SK-N-SH (cell line): ENCODE results near the gene IGSF11. TPM values are rescaled to one million over a fixed set of nuclear protein-coding genes. Genes with fewer than 3 reads are reported as not detected.

Experiments used
- CTCF ChIA-PET: fragments of 300-600, 350-600 bp; formaldehyde crosslinking; extraction: SDS; loops from one replicate; lab custom pipeline; 2021; lab: Yijun Ruan, JAX
- POLR2A ChIA-PET: fragments of 350-600 bp; sonication (Branson Sonifier 250); formaldehyde crosslinking; extraction: SDS; loops from one replicate; lab custom pipeline; 2020; ENCODE audit warnings: antibody characterized with exemption, inconsistent platforms; lab: Yijun Ruan, JAX
- DNase-seq: peaks from one replicate; pipeline ENCODE4 v3.0.0; 2012
- H2AFZ ChIP-seq: fragments of 200-600 bp; sonication (generic); 2 replicates; pipeline ENCODE4 v1.8.1; 2016; ENCODE audit warnings: antibody characterized with exemption, mild to moderate bottlenecking, low read depth
- H3F3A ChIP-seq: fragments of 200-600 bp; sonication (generic); replicated peaks from 2 replicates; pipeline ENCODE3; 2016; ENCODE audit warnings: antibody characterized with exemption, mild to moderate bottlenecking; ENCODE audit not compliant: insufficient read depth
- H3K27ac ChIP-seq, 2 experiments: fragments of 200-500 bp in 1 of 2; fragments of 200-600 bp in 1 of 2; sonication (Bioruptor generic) in 1 of 2; sonication (generic), shearing (Covaris generic) in 1 of 2; 2 replicates each; pipeline versions ENCODE4 v1.5.1 to v1.6.1; 2014 to 2016; ENCODE audit warnings: low read depth in 2 of 2, inconsistent platforms in 1 of 2, low read length in 1 of 2, mild to moderate bottlenecking in 1 of 2, mixed read lengths in 1 of 2
- H3K27me3 ChIP-seq: fragments of 200-600 bp; sonication (generic), shearing (Covaris generic); 2 replicates; pipeline ENCODE4 v1.6.1; 2016; ENCODE audit warnings: mixed run types; ENCODE audit not compliant: insufficient read depth
- H3K36me3 ChIP-seq, 2 experiments: fragments of 200-500 bp in 1 of 2; fragments of 200-600 bp in 1 of 2; sonication (Bioruptor generic) in 1 of 2; sonication (generic) in 1 of 2; replicated peaks in 1 of 2; 2 replicates each; pipeline versions ENCODE3 to v1.5.1; 2014 to 2016; ENCODE audit warnings: low read length in 1 of 2, mild to moderate bottlenecking in 1 of 2; ENCODE audit not compliant: insufficient read depth in 2 of 2, control insufficient read depth in 1 of 2
- H3K4me1 ChIP-seq, 2 experiments: fragments of 200-500 bp in 1 of 2; fragments of 200-600 bp in 1 of 2; sonication (Bioruptor generic) in 1 of 2; sonication (generic), shearing (Covaris generic) in 1 of 2; 2 replicates each; pipeline versions ENCODE4 v1.5.1 to v1.6.1; 2014 to 2016; ENCODE audit warnings: low read depth in 1 of 2, low read length in 1 of 2, mixed run types in 1 of 2; ENCODE audit not compliant: insufficient read depth in 2 of 2, control insufficient read depth in 1 of 2
- H3K4me2 ChIP-seq: fragments of 200-600 bp; sonication (generic), shearing (Covaris generic); 2 replicates; pipeline ENCODE4 v1.6.1; 2017; ENCODE audit warnings: mixed run types
- H3K4me3 ChIP-seq, 2 experiments: fragments of 200-500 bp in 1 of 2; fragments of 200-600 bp in 1 of 2; sonication (Bioruptor generic) in 1 of 2; sonication (generic), shearing (Covaris generic) in 1 of 2; 2 replicates each; pipeline versions ENCODE4 v1.5.1 to v1.8.1; 2014 to 2016; ENCODE audit warnings: low read depth in 2 of 2, inconsistent platforms in 1 of 2, low read length in 1 of 2, mild to moderate bottlenecking in 1 of 2, mixed read lengths in 1 of 2, moderate library complexity in 1 of 2
- H3K79me2 ChIP-seq: fragments of 200-600 bp; sonication (generic); 2 replicates; pipeline ENCODE4 v1.8.1; 2017; ENCODE audit warnings: mild to moderate bottlenecking; ENCODE audit not compliant: insufficient read depth
- H3K9ac ChIP-seq: fragments of 200-600 bp; sonication (generic); 2 replicates; pipeline ENCODE4 v1.6.1; 2017; ENCODE audit warnings: mixed run types
- H3K9me2 ChIP-seq: fragments of 200-600 bp; sonication (generic); 2 replicates; pipeline ENCODE4 v1.6.1; 2017; ENCODE audit warnings: mixed run types
- H3K9me3 ChIP-seq: fragments of 200-600 bp; sonication (generic); 2 replicates; pipeline ENCODE4 v1.6.1; 2017; ENCODE audit warnings: mixed run types, mild to moderate bottlenecking, moderate library complexity
- H4K20me1 ChIP-seq: fragments of 200-600 bp; sonication (generic); 2 replicates; pipeline ENCODE4 v1.6.1; 2017; ENCODE audit warnings: mild to moderate bottlenecking, mixed run types; ENCODE audit not compliant: insufficient read depth
- CHD2 ChIP-seq: fragments of 150-350 bp; IDR thresholded peaks from 2 replicates; pipeline ENCODE4 v1.6.1; 2018; ENCODE audit warnings: low read length; ENCODE audit not compliant: partially characterized antibody
- EP300 ChIP-seq, 2 experiments: IDR thresholded peaks; 2 replicates each; pipeline versions ENCODE4 v1.4.0 to v1.6.1; 2012; ENCODE audit warnings: borderline replicate concordance in 1 of 2, low read depth in 1 of 2, low read length in 1 of 2
- FOXJ3 ChIP-seq: sonication (generic); formaldehyde crosslinking; IDR thresholded peaks from 2 replicates; pipeline ENCODE4 v1.5.1; 2020; ENCODE audit warnings: mild to moderate bottlenecking, missing genetic modification reagents
- FOXM1 ChIP-seq: IDR thresholded peaks from 2 replicates; pipeline ENCODE4 v1.4.0; 2012; ENCODE audit warnings: low read depth, mild to moderate bottlenecking
- GABPA ChIP-seq: IDR thresholded peaks from 2 replicates; pipeline ENCODE4 v1.4.0; 2012; ENCODE audit warnings: low read depth, mild to moderate bottlenecking
- GATA2 ChIP-seq: sonication (generic); formaldehyde crosslinking; IDR thresholded peaks from 2 replicates; pipeline ENCODE4 v1.5.0; 2020; ENCODE audit warnings: mild to moderate bottlenecking, missing genetic modification reagents
- MXI1 ChIP-seq: IDR thresholded peaks from 2 replicates; pipeline ENCODE4 v1.6.1; 2012; ENCODE audit warnings: mild to moderate bottlenecking, low read depth, low read length, improper control_type of control experiment
- NFIC ChIP-seq: IDR thresholded peaks from 2 replicates; pipeline ENCODE4 v1.4.0; 2012; ENCODE audit warnings: borderline replicate concordance
- NRF1 ChIP-seq: IDR thresholded peaks from 2 replicates; pipeline ENCODE4 v1.6.1; 2012; ENCODE audit warnings: low read depth, mild to moderate bottlenecking, low read length
- POLR2AphosphoS5 ChIP-seq: IDR thresholded peaks from 2 replicates; pipeline ENCODE4 v1.6.1; 2012; ENCODE audit warnings: low read depth, low read length
- RFX5 ChIP-seq: IDR thresholded peaks from 2 replicates; pipeline ENCODE4 v1.6.1; 2012; ENCODE audit warnings: mild to moderate bottlenecking, improper control_type of control experiment, low read length
- SIN3A ChIP-seq: IDR thresholded peaks from 2 replicates; pipeline ENCODE4 v1.6.1; 2012; ENCODE audit warnings: low read depth, mild to moderate bottlenecking, low read length, moderate library complexity, borderline replicate concordance
- TCF12 ChIP-seq: IDR thresholded peaks from 2 replicates; pipeline ENCODE4 v1.4.0; 2012
- WGBS: methylation state at CpG from one replicate; pipeline ENCODE4 v1.1.6; 2017; ENCODE audit warnings: low lambda C conversion rate; 5-methylcytosine and 5-hydroxymethylcytosine counted together
- polyA plus RNA-seq, 3 experiments: library from polyadenylated mRNA; depleted of rRNA; stranded (reverse); fragments of >200 nt; gene quantifications; 2 replicates each; pipeline ENCODE4 v1.2.3, GENCODE V29; 2012
- TF ChIP-seq, protein P1 (sequence below): IDR thresholded peaks from 2 replicates; pipeline ENCODE4; 2012
- TF ChIP-seq, protein P2 (sequence below): IDR thresholded peaks from 2 replicates; pipeline ENCODE4 v1.4.0; 2012; ENCODE audit warnings: low read depth, borderline replicate concordance
- TF ChIP-seq, protein P3 (sequence below): fragments of 150-350 bp; IDR thresholded peaks from 2 replicates; pipeline ENCODE4 v1.6.1; 2017; ENCODE audit warnings: antibody characterized with exemption, low read length, low read depth, borderline replicate concordance
- TF ChIP-seq, protein P4 (sequence below): fragments of 200-600 bp; sonication (generic); IDR thresholded peaks from 2 replicates; pipeline ENCODE4 v1.6.1; 2017; ENCODE audit warnings: antibody characterized with exemption, mild to moderate bottlenecking, moderate library complexity
- TF ChIP-seq, protein P5 (sequence below): IDR thresholded peaks from 2 replicates; pipeline ENCODE4 v1.4.0; 2012; ENCODE audit warnings: low read depth
- TF ChIP-seq, protein P6 (sequence below): fragments of 150-350 bp; IDR thresholded peaks from 2 replicates; pipeline ENCODE4 v1.6.1; 2016; ENCODE audit warnings: mild to moderate bottlenecking, low read depth, low read length
- TF ChIP-seq, protein P7 (sequence below): IDR thresholded peaks from 2 replicates; pipeline ENCODE4 v1.4.0; 2012; ENCODE audit warnings: low read depth, borderline replicate concordance

IGSF11 gene
- polyA plus RNA-seq, 1 of the 3 experiments (the other 2 are of a cell fraction) = 0.07 TPM

DNA sequence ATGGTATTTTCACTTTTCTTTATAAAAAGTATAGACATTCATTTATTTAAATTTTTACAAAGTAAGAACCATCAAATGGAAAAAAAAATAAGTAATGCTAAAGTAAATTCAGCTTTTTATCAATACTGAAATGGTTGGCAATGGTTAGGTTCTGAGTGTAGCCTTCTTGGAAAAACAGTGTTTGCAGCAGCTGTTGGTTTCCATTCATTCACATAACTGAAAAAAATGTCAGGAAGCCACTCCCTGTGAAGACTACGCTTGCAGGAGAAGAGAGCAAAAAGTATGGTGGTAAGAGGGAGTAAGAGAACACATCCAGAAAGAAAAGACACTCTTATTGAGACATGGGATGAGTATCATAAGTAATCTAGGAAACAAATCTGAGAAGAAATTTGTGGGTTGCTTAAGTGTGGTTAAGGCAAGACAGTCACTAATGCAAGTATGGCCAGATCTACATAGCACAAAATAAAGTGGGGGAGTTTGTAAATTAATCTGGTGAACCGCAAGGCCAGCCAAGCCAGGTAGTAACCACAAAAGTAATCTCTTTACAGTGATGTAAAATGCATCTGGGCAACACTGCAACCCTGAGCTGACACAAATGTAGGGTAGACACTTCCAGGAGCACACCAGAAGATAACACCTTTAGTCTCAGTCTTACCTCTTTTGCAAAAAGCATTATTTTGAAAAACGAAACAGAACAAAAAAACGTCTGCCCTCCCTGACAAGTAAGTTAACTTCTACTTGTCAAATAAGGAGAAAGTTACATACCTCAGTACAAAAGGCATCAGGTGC, 133.7 kb downstream of the IGSF11 start:
- no peak overlapping the region for H2AFZ ChIP-seq
- H3K9me2 ChIP-seq = no peaks in the 10 kb centered on the region; the same call in 1 of the 2 replicates
- no peak for DNase-seq
- H3K4me1 ChIP-seq = no peaks in the 10 kb centered on the region
- H3K4me2 ChIP-seq = no peak overlapping the region
- 17% methylated on average over 4 of the region's 4 CpGs for WGBS
- ChIA-PET POLR2A (no interaction called here), CTCF (interaction anchor here (1.1 to 2.6 kb wide), 3 partner anchors 16 to 133 kb away, joined by 3 to 12 read pairs (median 5); partner anchors contain the start of gene IGSF11)
- H3K79me2 ChIP-seq = no peaks in the 10 kb centered on the region
- TF ChIP-seq TCF12 (no peak), GATA2 (CRISPR knock-in tag) (no peak), POLR2AphosphoS5 (no peak), NRF1 (no peak), GABPA (no peak)
- TF ChIP-seq, protein P1, sequence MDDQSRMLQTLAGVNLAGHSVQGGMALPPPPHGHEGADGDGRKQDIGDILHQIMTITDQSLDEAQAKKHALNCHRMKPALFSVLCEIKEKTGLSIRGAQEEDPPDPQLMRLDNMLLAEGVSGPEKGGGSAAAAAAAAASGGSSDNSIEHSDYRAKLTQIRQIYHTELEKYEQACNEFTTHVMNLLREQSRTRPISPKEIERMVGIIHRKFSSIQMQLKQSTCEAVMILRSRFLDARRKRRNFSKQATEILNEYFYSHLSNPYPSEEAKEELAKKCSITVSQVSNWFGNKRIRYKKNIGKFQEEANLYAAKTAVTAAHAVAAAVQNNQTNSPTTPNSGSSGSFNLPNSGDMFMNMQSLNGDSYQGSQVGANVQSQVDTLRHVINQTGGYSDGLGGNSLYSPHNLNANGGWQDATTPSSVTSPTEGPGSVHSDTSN = no peak
- TF ChIP-seq, protein P2, sequence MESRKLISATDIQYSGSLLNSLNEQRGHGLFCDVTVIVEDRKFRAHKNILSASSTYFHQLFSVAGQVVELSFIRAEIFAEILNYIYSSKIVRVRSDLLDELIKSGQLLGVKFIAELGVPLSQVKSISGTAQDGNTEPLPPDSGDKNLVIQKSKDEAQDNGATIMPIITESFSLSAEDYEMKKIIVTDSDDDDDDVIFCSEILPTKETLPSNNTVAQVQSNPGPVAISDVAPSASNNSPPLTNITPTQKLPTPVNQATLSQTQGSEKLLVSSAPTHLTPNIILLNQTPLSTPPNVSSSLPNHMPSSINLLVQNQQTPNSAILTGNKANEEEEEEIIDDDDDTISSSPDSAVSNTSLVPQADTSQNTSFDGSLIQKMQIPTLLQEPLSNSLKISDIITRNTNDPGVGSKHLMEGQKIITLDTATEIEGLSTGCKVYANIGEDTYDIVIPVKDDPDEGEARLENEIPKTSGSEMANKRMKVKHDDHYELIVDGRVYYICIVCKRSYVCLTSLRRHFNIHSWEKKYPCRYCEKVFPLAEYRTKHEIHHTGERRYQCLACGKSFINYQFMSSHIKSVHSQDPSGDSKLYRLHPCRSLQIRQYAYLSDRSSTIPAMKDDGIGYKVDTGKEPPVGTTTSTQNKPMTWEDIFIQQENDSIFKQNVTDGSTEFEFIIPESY = no peak
- TF ChIP-seq, protein P3, sequence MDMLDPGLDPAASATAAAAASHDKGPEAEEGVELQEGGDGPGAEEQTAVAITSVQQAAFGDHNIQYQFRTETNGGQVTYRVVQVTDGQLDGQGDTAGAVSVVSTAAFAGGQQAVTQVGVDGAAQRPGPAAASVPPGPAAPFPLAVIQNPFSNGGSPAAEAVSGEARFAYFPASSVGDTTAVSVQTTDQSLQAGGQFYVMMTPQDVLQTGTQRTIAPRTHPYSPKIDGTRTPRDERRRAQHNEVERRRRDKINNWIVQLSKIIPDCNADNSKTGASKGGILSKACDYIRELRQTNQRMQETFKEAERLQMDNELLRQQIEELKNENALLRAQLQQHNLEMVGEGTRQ = no peak
- H3K9me3 ChIP-seq = no peaks in the 10 kb centered on the region
- no peaks in the 10 kb centered on the region for H3K36me3 ChIP-seq
- no peaks in the 10 kb centered on the region for H4K20me1 ChIP-seq
- no peaks in the 10 kb centered on the region for H3K27me3 ChIP-seq
- no peaks in the 10 kb centered on the region for H3F3A ChIP-seq
- H3K9ac ChIP-seq = no peak overlapping the region
- H3K4me3 ChIP-seq = no peak overlapping the region
- H3K27ac ChIP-seq = no peak overlapping the region

DNA sequence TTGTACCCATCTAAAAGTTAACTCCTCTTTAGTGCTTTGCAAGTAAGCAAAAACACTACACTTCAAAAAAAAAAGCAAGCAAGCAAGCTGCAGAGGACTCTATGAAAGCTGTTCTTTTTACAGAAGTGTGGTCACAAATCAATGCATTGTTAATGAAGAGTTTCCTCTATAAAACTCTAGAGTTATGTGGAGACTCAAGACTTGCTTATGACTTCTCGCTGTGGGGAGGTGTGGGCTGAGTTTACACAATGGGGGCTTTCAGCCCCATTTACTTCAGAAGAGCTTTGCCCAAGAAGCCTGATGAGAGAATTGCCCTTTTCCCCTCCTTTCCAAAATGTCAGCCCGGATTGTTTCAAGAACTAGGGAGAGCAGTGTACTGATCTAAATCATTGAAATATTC, 144.4 kb downstream of the IGSF11 start:
- Histone ChIP-seq H3K9me2 (no peaks in the 10 kb centered on the region), H3F3A (no peaks in the 10 kb centered on the region), H3K4me2 (no peak overlapping the region), H3K27me3 (no peaks in the 10 kb centered on the region), H2AFZ (no peak overlapping the region), H3K9ac (no peak overlapping the region), H3K4me3 (no peak overlapping the region), H4K20me1 (no peaks in the 10 kb centered on the region), H3K36me3 (no peaks in the 10 kb centered on the region), H3K79me2 (no peaks in the 10 kb centered on the region), H3K4me1 (no peaks in the 10 kb centered on the region), H3K27ac (no peak overlapping the region), H3K9me3 (no peaks in the 10 kb centered on the region)
- CTCF ChIA-PET = interaction anchor here (1.0 to 3.8 kb wide), 6 partner anchors 8 to 208 kb away, joined by 3 to 26 read pairs (median 4); partner anchors contain the start of gene IGSF11
- WGBS = 45% methylated on average over 2 of the region's 2 CpGs
- no peak for DNase-seq
- POLR2A ChIA-PET = no interaction called here
- TF ChIP-seq FOXM1 (no peak), SIN3A (no peak), FOXJ3 (CRISPR knock-in tag) (no peak), EP300 (IDR thresholded peaks at IDR 0.05; ENCODE audit: borderline replicate concordance in 1 of 2, low read depth in 1 of 2, low read length in 1 of 2) (no peak), CHD2 (no peak), NFIC (no peak), MXI1 (no peak), RFX5 (no peak)
- TF ChIP-seq, protein P4, sequence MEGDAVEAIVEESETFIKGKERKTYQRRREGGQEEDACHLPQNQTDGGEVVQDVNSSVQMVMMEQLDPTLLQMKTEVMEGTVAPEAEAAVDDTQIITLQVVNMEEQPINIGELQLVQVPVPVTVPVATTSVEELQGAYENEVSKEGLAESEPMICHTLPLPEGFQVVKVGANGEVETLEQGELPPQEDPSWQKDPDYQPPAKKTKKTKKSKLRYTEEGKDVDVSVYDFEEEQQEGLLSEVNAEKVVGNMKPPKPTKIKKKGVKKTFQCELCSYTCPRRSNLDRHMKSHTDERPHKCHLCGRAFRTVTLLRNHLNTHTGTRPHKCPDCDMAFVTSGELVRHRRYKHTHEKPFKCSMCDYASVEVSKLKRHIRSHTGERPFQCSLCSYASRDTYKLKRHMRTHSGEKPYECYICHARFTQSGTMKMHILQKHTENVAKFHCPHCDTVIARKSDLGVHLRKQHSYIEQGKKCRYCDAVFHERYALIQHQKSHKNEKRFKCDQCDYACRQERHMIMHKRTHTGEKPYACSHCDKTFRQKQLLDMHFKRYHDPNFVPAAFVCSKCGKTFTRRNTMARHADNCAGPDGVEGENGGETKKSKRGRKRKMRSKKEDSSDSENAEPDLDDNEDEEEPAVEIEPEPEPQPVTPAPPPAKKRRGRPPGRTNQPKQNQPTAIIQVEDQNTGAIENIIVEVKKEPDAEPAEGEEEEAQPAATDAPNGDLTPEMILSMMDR = no peak
- TF ChIP-seq, protein P5, sequence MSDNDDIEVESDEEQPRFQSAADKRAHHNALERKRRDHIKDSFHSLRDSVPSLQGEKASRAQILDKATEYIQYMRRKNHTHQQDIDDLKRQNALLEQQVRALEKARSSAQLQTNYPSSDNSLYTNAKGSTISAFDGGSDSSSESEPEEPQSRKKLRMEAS = no peak
- TF ChIP-seq, protein P6, sequence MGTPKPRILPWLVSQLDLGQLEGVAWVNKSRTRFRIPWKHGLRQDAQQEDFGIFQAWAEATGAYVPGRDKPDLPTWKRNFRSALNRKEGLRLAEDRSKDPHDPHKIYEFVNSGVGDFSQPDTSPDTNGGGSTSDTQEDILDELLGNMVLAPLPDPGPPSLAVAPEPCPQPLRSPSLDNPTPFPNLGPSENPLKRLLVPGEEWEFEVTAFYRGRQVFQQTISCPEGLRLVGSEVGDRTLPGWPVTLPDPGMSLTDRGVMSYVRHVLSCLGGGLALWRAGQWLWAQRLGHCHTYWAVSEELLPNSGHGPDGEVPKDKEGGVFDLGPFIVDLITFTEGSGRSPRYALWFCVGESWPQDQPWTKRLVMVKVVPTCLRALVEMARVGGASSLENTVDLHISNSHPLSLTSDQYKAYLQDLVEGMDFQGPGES = no peak
- TF ChIP-seq, protein P7, sequence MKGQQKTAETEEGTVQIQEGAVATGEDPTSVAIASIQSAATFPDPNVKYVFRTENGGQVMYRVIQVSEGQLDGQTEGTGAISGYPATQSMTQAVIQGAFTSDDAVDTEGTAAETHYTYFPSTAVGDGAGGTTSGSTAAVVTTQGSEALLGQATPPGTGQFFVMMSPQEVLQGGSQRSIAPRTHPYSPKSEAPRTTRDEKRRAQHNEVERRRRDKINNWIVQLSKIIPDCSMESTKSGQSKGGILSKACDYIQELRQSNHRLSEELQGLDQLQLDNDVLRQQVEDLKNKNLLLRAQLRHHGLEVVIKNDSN = no peak
